GM18858 (cell line): ENCODE results near the gene STAT1.
"Not testable (repeated sequence)": the region's sequence is repeated elsewhere in the genome, so short reads cannot be mapped to it uniquely, and the experiment has no call there.

Experiments used
- ATAC-seq: cut with Tn5 transposase; IDR thresholded peaks from one replicate; pipeline ENCODE4 v1.9.1; 2021; ENCODE audit not compliant: unreplicated experiment

STAT1 gene

GRCh38 chr2:190965580-190966222 lies 48.3 kb downstream of the STAT1 start:
- no peak for ATAC-seq

GRCh38 chr2:190964170-190964795 lies 49.7 kb downstream of the STAT1 start:
- ATAC-seq: no peak

- ATAC-seq: no peak
These were observed 50.9 kb downstream of the STAT1 start for GRCh38 chr2:190963088-190963487.

- no peak for ATAC-seq
These were observed 52.0 kb downstream of the STAT1 start for GRCh38 chr2:190961918-190962487.

GRCh38 chr2:190961117-190961516 lies 52.9 kb downstream of the STAT1 start:
- ATAC-seq: not testable (repeated sequence)

GRCh38 chr2:190959911-190960788 lies 53.8 kb downstream of the STAT1 start:
- no peak for ATAC-seq

- ATAC-seq: no peak
These were observed 60.7 kb downstream of the STAT1 start for GRCh38 chr2:190953257-190953656.

- ATAC-seq: no peak
These were observed 63.4 kb downstream of the STAT1 start for GRCh38 chr2:190950566-190950991.

GRCh38 chr2:190948671-190949070 lies 65.3 kb downstream of the STAT1 start:
- ATAC-seq: no peak

GRCh38 chr2:190947711-190948251 lies 66.2 kb downstream of the STAT1 start:
- peak; percentile 67 for ATAC-seq

- ATAC-seq: no peak
These were observed 66.8 kb downstream of the STAT1 start for GRCh38 chr2:190947141-190947540.

- ATAC-seq: no peak
These were observed 70.3 kb downstream of the STAT1 start for GRCh38 chr2:190943706-190944105.

- no peak for ATAC-seq
These were observed 71.3 kb downstream of the STAT1 start for GRCh38 chr2:190942697-190943096.

GRCh38 chr2:190941571-190941970 lies 72.4 kb downstream of the STAT1 start:
- no peak for ATAC-seq

GRCh38 chr2:190940454-190940853 lies 73.5 kb downstream of the STAT1 start:
- no peak for ATAC-seq

- no peak for ATAC-seq
These were observed 75.1 kb downstream of the STAT1 start for GRCh38 chr2:190938771-190939335.

- no peak for ATAC-seq
These were observed 78.9 kb downstream of the STAT1 start for GRCh38 chr2:190935054-190935453.

GRCh38 chr2:190933361-190933760 lies 80.6 kb downstream of the STAT1 start:
- ATAC-seq: no peak

GRCh38 chr2:190932514-190932913 lies 81.5 kb downstream of the STAT1 start:
- no peak for ATAC-seq

- no peak for ATAC-seq
These were observed 83.6 kb downstream of the STAT1 start for GRCh38 chr2:190930411-190930810.

GRCh38 chr2:190929919-190930318 lies 84.1 kb downstream of the STAT1 start:
- no peak for ATAC-seq
